OCI-LY7 (cell line): ENCODE results near the gene PTGS1.

Experiments used
- EZH2phosphoT487 ChIP-seq: fragments of 200-600 bp; sonication (generic); IDR thresholded peaks from 2 replicates; pipeline ENCODE4 v1.6.1; 2018; ENCODE audit warnings: low read depth, borderline replicate concordance, mild to moderate bottlenecking, mixed run types, antibody characterized with exemption, low read length, moderate library complexity, mixed read lengths
- TF ChIP-seq, protein P1 (sequence below): fragments of 200-600 bp; sonication (generic); conservative IDR thresholded peaks from 2 replicates; pipeline ENCODE4 v1.5.1; 2014; ENCODE audit warnings: mild to moderate bottlenecking, antibody characterized with exemption, low read length, moderate library complexity, mixed read lengths

DNA sequence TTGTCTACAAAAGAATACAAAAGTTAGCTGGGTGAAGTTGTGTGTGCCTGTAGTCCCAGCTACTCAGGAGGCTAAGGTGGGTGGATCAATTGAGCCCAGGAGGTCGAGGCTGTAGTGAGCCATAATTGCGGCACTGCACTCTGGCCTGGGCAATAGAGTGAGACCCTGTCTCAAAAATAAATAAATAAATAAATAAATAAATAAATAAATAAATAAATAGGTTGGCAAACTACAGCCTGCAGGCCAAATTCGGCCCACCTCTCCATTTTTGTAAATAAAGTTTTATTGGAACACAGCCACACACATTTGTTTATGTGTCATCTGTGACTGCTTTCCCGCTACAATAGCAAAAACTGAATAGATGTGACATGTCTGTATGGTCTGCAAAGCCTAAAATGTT lies 9.5 kb downstream of the PTGS1 start:
- TF ChIP-seq, protein P1, sequence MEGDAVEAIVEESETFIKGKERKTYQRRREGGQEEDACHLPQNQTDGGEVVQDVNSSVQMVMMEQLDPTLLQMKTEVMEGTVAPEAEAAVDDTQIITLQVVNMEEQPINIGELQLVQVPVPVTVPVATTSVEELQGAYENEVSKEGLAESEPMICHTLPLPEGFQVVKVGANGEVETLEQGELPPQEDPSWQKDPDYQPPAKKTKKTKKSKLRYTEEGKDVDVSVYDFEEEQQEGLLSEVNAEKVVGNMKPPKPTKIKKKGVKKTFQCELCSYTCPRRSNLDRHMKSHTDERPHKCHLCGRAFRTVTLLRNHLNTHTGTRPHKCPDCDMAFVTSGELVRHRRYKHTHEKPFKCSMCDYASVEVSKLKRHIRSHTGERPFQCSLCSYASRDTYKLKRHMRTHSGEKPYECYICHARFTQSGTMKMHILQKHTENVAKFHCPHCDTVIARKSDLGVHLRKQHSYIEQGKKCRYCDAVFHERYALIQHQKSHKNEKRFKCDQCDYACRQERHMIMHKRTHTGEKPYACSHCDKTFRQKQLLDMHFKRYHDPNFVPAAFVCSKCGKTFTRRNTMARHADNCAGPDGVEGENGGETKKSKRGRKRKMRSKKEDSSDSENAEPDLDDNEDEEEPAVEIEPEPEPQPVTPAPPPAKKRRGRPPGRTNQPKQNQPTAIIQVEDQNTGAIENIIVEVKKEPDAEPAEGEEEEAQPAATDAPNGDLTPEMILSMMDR: no peak
- TF ChIP-seq EZH2phosphoT487: no peak
